Tibial artery (tissue), 4 donors: ENCODE measurements around the gene DAGLB.
"Not testable (repeated sequence)": the region's sequence is repeated elsewhere in the genome, so short reads cannot be mapped to it uniquely, and the experiment has no call there.

Experiments
- DNase-seq, 2 donors: peaks; one replicate each; pipeline ENCODE4 v3.0.0-alpha.2; 2019
- H3K27ac ChIP-seq, 2 donors: fragments of 200-600 bp; sonication (generic) in 1 of 2; 1 replicate in 1 of 2; 2 replicates in 1 of 2; pipeline ENCODE4 v1.5.1; 2018 to 2019; ENCODE audit warnings: mild to moderate bottlenecking in 1 of 2
- H3K27me3 ChIP-seq, 2 donors: fragments of 200-600 bp; sonication (generic) in 1 of 2; one replicate each; pipeline versions ENCODE4 v1.5.1 to v1.6.0; 2016 to 2019
- H3K36me3 ChIP-seq, 3 donors: fragments of 200-600 bp; sonication (generic) in 2 of 3; one replicate each; pipeline ENCODE4 v1.5.1; 2016 to 2019; ENCODE audit warnings: mild to moderate bottlenecking in 2 of 3
- H3K4me1 ChIP-seq, 4 donors: fragments of 200-600 bp; sonication (generic) in 2 of 4; 1 replicate in 3 of 4; 2 replicates in 1 of 4; pipeline ENCODE4 v1.5.1; 2016 to 2019
- H3K4me3 ChIP-seq, 2 donors: fragments of 200-600 bp; sonication (generic) in 1 of 2; 1 replicate in 1 of 2; 2 replicates in 1 of 2; pipeline ENCODE4 v1.5.1; 2018 to 2019; ENCODE audit warnings: mild to moderate bottlenecking in 2 of 2
- H3K9me3 ChIP-seq, 3 donors: fragments of 200-600 bp; sonication (generic) in 1 of 3; one replicate each; pipeline ENCODE4 v1.5.1; 2016 to 2019
- intact Hi-C: fragments of 100-400 bp; cut with DNase I; formaldehyde crosslinking; loops from one replicate; pipeline ENCODE4 v1.15.0; 2023; ENCODE audit warnings: low total_unique reads
- TF ChIP-seq, protein P1 (sequence below), 2 experiments: fragments of 200-600 bp in 1 of 2; fragments of 450-650 bp in 1 of 2; IDR thresholded peaks; one replicate each; pipeline ENCODE4 v1.5.1; 2017 to 2019; ENCODE audit warnings: antibody characterized with exemption in 2 of 2, mild to moderate bottlenecking in 1 of 2, moderate library complexity in 1 of 2

The DAGLB gene

DNA sequence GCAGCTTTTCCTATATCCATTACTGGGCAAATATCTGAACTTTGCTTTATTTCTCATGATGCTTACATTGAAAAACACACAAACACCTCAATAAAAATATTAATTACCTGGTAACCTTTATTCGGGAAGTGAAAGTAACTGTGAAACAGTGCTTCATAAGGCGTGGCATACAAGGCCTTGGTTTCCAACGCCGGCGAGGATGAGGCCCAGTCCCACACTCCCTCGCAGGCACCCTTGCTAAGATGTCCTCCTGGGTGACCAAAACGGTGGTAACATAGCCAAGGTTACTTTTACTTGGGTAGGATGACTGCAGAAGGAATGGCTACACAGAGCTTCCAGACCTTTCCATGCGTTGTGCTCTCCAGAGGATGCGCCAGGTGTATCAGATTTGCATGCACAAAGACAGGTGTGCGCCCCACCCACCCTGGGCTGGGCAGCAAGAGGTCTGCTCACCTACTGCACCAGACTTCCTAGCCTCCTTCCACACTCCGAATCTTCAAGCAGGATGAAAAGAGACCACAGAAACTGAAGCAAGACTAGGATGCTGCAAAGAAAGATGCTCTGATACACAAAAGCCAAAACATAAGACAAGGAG, 13.3 kb upstream of the DAGLB start:
- no peaks in the 10 kb centered on the region for H3K27me3 ChIP-seq
- H3K27ac ChIP-seq: no peak overlapping the region
- TF ChIP-seq, protein P1, sequence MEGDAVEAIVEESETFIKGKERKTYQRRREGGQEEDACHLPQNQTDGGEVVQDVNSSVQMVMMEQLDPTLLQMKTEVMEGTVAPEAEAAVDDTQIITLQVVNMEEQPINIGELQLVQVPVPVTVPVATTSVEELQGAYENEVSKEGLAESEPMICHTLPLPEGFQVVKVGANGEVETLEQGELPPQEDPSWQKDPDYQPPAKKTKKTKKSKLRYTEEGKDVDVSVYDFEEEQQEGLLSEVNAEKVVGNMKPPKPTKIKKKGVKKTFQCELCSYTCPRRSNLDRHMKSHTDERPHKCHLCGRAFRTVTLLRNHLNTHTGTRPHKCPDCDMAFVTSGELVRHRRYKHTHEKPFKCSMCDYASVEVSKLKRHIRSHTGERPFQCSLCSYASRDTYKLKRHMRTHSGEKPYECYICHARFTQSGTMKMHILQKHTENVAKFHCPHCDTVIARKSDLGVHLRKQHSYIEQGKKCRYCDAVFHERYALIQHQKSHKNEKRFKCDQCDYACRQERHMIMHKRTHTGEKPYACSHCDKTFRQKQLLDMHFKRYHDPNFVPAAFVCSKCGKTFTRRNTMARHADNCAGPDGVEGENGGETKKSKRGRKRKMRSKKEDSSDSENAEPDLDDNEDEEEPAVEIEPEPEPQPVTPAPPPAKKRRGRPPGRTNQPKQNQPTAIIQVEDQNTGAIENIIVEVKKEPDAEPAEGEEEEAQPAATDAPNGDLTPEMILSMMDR (IDR thresholded peaks at IDR 0.05): no peak
- H3K9me3 ChIP-seq: no peaks in the 10 kb centered on the region
- peaks cover 20 to 58% (median 53%) of the 10 kb centered on the region in 3 donors for H3K36me3 ChIP-seq
- no peak overlapping the region for H3K4me3 ChIP-seq
- H3K4me1 ChIP-seq: peaks cover 0 to 4% (median 0%) of the 10 kb centered on the region in 4 donors
- intact Hi-C loops: no loop called here
- no peak for DNase-seq

DNA sequence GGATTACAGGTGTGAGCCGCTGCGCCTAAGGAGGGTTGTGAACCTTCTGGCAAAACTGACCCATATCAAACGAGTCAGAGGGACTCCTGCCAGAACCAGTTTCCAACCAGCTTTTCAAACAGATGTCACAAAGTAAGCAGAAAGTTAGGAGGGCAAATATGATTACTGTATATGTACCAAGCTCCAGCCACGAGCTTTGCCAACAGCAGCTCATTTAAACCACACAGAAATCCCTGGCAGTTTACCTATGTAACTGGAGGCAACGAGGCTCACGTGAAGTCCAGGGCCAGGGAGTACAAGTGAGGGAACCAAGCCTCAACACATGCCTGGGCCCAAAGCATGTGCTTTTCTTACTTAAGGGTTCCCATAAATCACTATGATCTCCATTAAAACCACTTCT, 12.5 kb upstream of the DAGLB start:
- TF ChIP-seq, protein P1 (IDR thresholded peaks at IDR 0.05): no peak
- H3K36me3 ChIP-seq: peaks cover 12 to 50% (median 45%) of the 10 kb centered on the region in 3 donors
- no peaks in the 10 kb centered on the region for H3K27me3 ChIP-seq
- H3K27ac ChIP-seq: no peak overlapping the region
- intact Hi-C loops: no loop called here
- no peaks in the 10 kb centered on the region for H3K9me3 ChIP-seq
- no peak for DNase-seq
- no peak overlapping the region for H3K4me3 ChIP-seq
- peaks cover 0 to 4% (median 0%) of the 10 kb centered on the region in 4 donors for H3K4me1 ChIP-seq

DNA sequence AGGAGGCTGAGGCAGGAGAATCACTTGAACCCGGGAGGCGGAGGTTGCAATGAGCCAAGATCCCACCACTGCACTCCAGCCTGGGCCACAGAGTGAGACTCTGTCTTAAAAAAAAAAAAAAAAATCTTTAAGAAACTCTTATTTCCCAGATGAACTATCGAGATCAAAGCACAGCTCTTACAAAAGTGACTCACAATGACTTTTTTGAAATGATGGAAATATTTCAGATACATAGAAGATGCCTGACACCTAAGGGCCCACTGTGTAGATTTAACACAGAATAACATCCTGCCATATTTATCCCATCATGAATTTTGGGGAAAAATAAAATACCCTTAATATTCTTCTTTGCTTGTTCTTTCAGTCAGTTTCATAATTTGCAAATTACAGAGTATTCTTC, 10.9 kb upstream of the DAGLB start:
- H3K27ac ChIP-seq, H3K4me1 ChIP-seq, DNase-seq, intact Hi-C loops, H3K9me3 ChIP-seq, H3K4me3 ChIP-seq, H3K27me3 ChIP-seq: not testable (repeated sequence)
- H3K36me3 ChIP-seq: peaks cover 5 to 35% (median 31%) of the 10 kb centered on the region in 3 donors

DNA sequence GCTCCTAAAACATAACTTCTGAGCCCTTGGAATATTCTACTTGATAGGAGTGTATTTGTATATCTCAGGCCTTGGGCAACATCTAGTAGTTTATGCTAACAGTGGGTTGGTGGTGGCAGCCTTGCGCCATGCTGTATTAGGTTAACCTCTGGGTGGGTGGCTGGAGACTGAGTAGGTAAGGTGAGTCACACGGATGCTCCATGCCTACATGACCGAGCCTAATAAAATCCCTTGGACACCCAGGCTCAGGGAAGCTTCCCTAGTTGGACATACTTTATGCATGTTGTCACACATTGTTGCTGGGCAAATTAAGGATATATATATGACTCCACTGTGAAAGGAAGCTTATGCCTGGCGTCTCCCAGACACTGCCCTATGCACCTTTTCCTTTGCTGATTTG, 6.0 kb upstream of the DAGLB start:
- intact Hi-C loops: no loop called here
- Histone ChIP-seq H3K36me3 (no peaks in the 10 kb centered on the region), H3K4me1 (peaks cover 0 to 3% (median 0%) of the 10 kb centered on the region in 4 donors), H3K27me3 (no peaks in the 10 kb centered on the region), H3K27ac (no peak overlapping the region), H3K4me3 (no peak overlapping the region), H3K9me3 (no peaks in the 10 kb centered on the region)
- no peak for DNase-seq
- TF ChIP-seq, protein P1 (IDR thresholded peaks at IDR 0.05): no peak

DNA sequence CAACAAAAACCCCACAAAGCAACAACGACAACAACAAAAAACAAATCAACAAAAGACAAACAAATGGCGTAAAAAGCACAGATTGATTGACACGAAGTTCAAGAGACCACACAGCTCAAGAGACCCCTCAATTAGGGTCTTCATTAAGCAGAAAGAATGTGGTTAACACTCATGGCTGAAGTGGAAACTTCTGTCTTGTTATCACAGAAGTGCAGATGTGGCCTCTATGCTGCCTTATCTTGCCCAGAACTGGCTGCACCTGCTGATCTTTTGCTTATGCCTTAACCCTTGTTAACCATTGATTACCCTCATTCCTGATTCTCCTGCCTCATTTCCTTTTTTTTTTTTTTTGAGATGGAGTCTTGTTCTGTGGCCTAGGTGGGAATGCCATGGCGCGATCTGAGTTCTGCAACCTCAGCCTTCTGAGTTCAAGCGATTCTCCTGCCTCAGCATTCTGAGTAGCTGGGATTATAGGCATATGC, 3.5 kb upstream of the DAGLB start:
- Histone ChIP-seq H3K36me3 (no peaks in the 10 kb centered on the region), H3K27ac (no peak overlapping the region), H3K4me1 (peaks cover 0 to 15% (median 8%) of the 10 kb centered on the region in 4 donors), H3K9me3 (no peaks in the 10 kb centered on the region), H3K27me3 (no peaks in the 10 kb centered on the region), H3K4me3 (no peak overlapping the region)
- TF ChIP-seq, protein P1 (IDR thresholded peaks at IDR 0.05): no peak
- DNase-seq: no peak
- intact Hi-C loops: no loop called here

DNA sequence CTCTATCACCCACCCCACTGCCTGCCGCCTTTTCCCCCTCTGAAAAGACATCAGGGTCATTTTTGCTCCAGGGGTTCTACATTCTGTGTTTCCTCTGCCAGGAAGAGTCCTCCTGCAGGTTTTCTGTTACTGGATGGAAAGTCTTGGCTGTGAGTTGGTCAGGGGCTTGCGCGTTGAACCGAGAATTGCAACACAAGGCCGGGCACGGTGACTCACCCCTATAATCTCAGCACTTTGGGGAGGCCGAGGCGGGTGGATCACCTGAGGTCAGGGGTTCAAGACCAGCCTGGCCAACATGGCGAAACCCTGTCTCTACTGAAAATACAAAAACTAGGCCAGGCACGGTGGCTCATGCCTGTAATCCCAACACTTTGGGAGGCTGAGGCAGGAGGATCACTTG, 2.8 kb upstream of the DAGLB start:
- DNase-seq, intact Hi-C loops: not testable (repeated sequence)

DNA sequence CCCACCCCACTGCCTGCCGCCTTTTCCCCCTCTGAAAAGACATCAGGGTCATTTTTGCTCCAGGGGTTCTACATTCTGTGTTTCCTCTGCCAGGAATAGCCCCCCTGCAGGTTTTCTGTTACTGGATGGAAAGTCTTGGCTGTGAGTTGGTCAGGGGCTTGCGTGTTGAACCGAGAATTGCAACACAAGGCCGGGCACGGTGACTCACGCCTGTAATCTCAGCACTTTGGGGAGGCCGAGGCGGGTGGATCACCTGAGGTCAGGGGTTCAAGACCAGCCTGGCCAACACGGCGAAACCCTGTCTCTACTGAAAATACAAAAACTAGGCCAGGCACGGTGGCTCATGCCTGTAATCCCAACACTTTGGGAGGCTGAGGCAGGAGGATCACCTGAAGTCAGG, 2.1 kb upstream of the DAGLB start:
- H3K27ac ChIP-seq, H3K4me3 ChIP-seq, H3K27me3 ChIP-seq, intact Hi-C loops, DNase-seq, H3K9me3 ChIP-seq: not testable (repeated sequence)
- H3K4me1 ChIP-seq: peaks cover 0 to 15% (median 10%) of the 10 kb centered on the region in 4 donors
- peaks cover 0 to 11% (median 7%) of the 10 kb centered on the region in 3 donors for H3K36me3 ChIP-seq

More for the DNA sequence above, 2.8 kb upstream of the DAGLB start:
- peaks cover 0 to 15% (median 10%) of the 10 kb centered on the region in 4 donors for H3K4me1 ChIP-seq
- not testable (repeated sequence) for H3K27me3 ChIP-seq, H3K9me3 ChIP-seq, H3K27ac ChIP-seq, H3K36me3 ChIP-seq, H3K4me3 ChIP-seq
